Heart left ventricle (tissue), 16 donors: Measurements from ENCODE around the gene ITK. TPM values are rescaled to one million over a fixed set of nuclear protein-coding genes. Genes with fewer than 3 reads are reported as not detected.

ENCODE experiments used
- ATAC-seq, 4 donors: fragments of 200-7000 bp; cut with Tn5 transposase; one replicate each; pipeline ENCODE4 v1.9.1; 2020 to 2022; ENCODE audit warnings: moderate library complexity in 4 of 4, mild to moderate bottlenecking in 3 of 4, moderate number of reproducible peaks in 1 of 4
- DNase-seq, 5 donors: peaks; one replicate each; pipeline ENCODE4 v3.0.0-alpha.2; 2020
- H3K27ac ChIP-seq, 12 donors: fragments of 200-600 bp; sonication (generic) in 4 of 12; one replicate each; pipeline versions ENCODE4 v1.5.0 to v1.8.0; 2016 to 2022; ENCODE audit warnings: mild to moderate bottlenecking in 2 of 12
- H3K27me3 ChIP-seq, 9 donors: fragments of 200-600 bp; sonication (generic) in 2 of 9; one replicate each; pipeline versions ENCODE4 v1.5.1 to v1.8.0; 2016 to 2022; ENCODE audit warnings: mild to moderate bottlenecking in 3 of 9
- H3K36me3 ChIP-seq, 9 donors: fragments of 200-600 bp; sonication (generic) in 2 of 9; one replicate each; pipeline versions ENCODE4 v1.5.0 to v1.8.0; 2018 to 2022; ENCODE audit warnings: mild to moderate bottlenecking in 2 of 9
- H3K4me1 ChIP-seq, 12 donors: fragments of 200-600 bp; sonication (generic) in 4 of 12; one replicate each; pipeline versions ENCODE4 v1.5.0 to v1.8.0; 2016 to 2022; ENCODE audit warnings: mild to moderate bottlenecking in 3 of 12
- H3K4me3 ChIP-seq, 12 donors: fragments of 200-600 bp; sonication (generic) in 4 of 12; one replicate each; pipeline versions ENCODE4 v1.5.0 to v1.8.0; 2017 to 2022; ENCODE audit warnings: mild to moderate bottlenecking in 9 of 12, moderate library complexity in 4 of 12
- H3K9me3 ChIP-seq, 12 donors: fragments of 200-600 bp; sonication (generic) in 4 of 12; one replicate each; pipeline versions ENCODE4 v1.5.0 to v1.8.0; 2016 to 2022; ENCODE audit warnings: mild to moderate bottlenecking in 1 of 12
- CTCF ChIP-seq, 12 donors: fragments of 200-600 bp; sonication (generic) in 4 of 12; IDR thresholded peaks; one replicate each; pipeline versions ENCODE4 v1.5.0 to v1.8.0; 2018 to 2022; ENCODE audit warnings: antibody characterized with exemption in 12 of 12, mild to moderate bottlenecking in 5 of 12
- POLR2A ChIP-seq, 2 donors: fragments of 450-650 bp; IDR thresholded peaks; one replicate each; pipeline ENCODE4 v1.6.1; 2017; ENCODE audit warnings: antibody characterized with exemption in 2 of 2, mild to moderate bottlenecking in 2 of 2, moderate library complexity in 2 of 2
- WGBS, 4 donors: extraction: QIAGEN DNeasy Blood & Tissue Kit in 2 of 4; methylation state at CpG; one replicate each; pipeline versions ENCODE4 v1.1.5 to v1.1.7; 2013 to 2018; 5-methylcytosine and 5-hydroxymethylcytosine counted together
- intact Hi-C, 10 donors: fragments of 100-400 bp; cut with DNase I; formaldehyde crosslinking; loops; one replicate each; pipeline versions ENCODE4 v1.11.1 to v1.14.2; 2022
- polyA plus RNA-seq, 2 donors: library from polyadenylated mRNA; stranded (reverse); fragments of 200-250 nt; gene quantifications; one replicate each; pipeline ENCODE4 v1.2.3, GENCODE V29; 2013
- total RNA-seq, 9 donors: library from RNA; depleted of rRNA in 2 of 9; stranded (reverse); fragments of >200 nt in 2 of 9; fragmentation: NEBNext Ultra II Directional in 3 of 9; extraction: Animal tissue kit (Norgen Biotek cat#: 25700) in 3 of 9; gene quantifications; one replicate each; pipeline versions ENCODE4 v1.1.0 to v1.2.4, GENCODE V29; 2016 to 2023
- donor health status: ischemic (EF 13 %, LVEDD 7.1; RV severe dilation, severe dysfunction).
- donor health status: healthy with polysubstance abuse.
- donor health status: DM: no; HTN: yes; CAD: no.
- donor health status: DM: no; HTN: no; CAD: no.
- donor health status: ischemic (EF 25% LVEDD 6.9; RV normal size, moderate dysfunction).
- donor health status: ischemic (EF 25% LVEDD 5.7; RV mildly dilated, moderate dysfunction).
- donor health status: healthy.
- donor health status: DM: yes; HTN: yes; CAD: no.
- donor health status: ischemic (EF 35%, LVEDD 5.7; RV mildly dilated, moderate dysfunction).
- donor health status: nonischemic (EF 11% LVEDD 7.7; RV severe dilation, severe dysfunction).
- donor health status: DM: yes; HTN: yes; CAD: no.
- donor health status: PGD.
- donor health status: ischemic (EF 29% LVEDD 5.4; RV normal size, mild dysfunction).
- donor health status: nonischemic (EF 23%, LVEDD 6.1; RV moderate dilation, normal function).

Gene ITK
- total and polyA plus RNA-seq, 11 donors, result 0.09 to 7.3 (median 0.42) TPM

DNA sequence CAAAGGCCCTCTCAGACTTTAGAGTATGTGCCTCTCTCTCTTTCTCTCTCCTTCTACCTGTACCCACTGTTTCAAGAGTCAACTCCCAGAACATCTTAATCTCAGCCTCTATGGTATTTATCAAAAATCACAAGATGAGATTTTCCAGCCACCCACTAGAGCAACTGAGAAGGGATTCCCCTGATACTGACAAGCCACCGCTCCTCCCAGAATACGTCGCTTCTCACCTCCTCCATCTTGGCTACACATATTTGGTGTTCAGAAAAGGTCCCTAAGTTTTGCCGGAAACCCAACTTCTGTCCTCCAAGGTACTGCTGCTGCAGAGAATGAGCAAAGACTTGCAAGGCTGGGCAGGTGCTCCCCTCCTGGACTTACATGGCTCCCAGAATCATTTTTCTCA lies 20.6 kb upstream of the ITK start:
- TF ChIP-seq CTCF (IDR thresholded peaks at IDR 0.05) (no peak), POLR2A (IDR thresholded peaks at IDR 0.05) (no peak)

GRCh38 chr5:157161996-157162395 lies 18.6 kb upstream of the ITK start:
- ATAC-seq, result no peak
- WGBS, 4 donors, result 80 to 89% (median 84%) methylated on average over 5 to 6 of the region's 6 CpGs
- peaks cover 0 to 13% (median 0%) of the 10 kb centered on the region in 9 donors for H3K27me3 ChIP-seq
- intact Hi-C loops, result loop anchor here in 1 of 10 donors (5.0 kb wide), 1 partner anchor 150 kb away; no protein-coding TSS in a partner anchor
- no peaks in the 10 kb centered on the region for H3K9me3 ChIP-seq
- DNase-seq, result no peak
- no peak overlapping the region for H3K27ac ChIP-seq
- H3K4me1 ChIP-seq, result peaks cover 0 to 5% (median 0%) of the 10 kb centered on the region in 12 donors
- H3K4me3 ChIP-seq, result no peak overlapping the region
- no peaks in the 10 kb centered on the region for H3K36me3 ChIP-seq
- TF ChIP-seq CTCF (IDR thresholded peaks at IDR 0.05) (no peak), POLR2A (IDR thresholded peaks at IDR 0.05) (no peak)

More for the DNA sequence above, 20.6 kb upstream of the ITK start:
- ATAC-seq, result no peak
- peaks cover 0 to 13% (median 0%) of the 10 kb centered on the region in 9 donors for H3K27me3 ChIP-seq
- peaks cover 0 to 5% (median 0%) of the 10 kb centered on the region in 12 donors for H3K4me1 ChIP-seq
- no peaks in the 10 kb centered on the region for H3K9me3 ChIP-seq
- intact Hi-C loops, result loop anchor here in 1 of 10 donors (5.0 kb wide), 1 partner anchor 152 kb away; no protein-coding TSS in a partner anchor
- peak overlapping the region in 1 of 12 donors; percentile 42 for H3K27ac ChIP-seq
- no peak for DNase-seq
- 75 to 83% (median 78%) methylated on average over 4 of the region's 4 CpGs for WGBS, 4 donors
- no peak overlapping the region for H3K4me3 ChIP-seq
- H3K36me3 ChIP-seq, result no peaks in the 10 kb centered on the region

DNA sequence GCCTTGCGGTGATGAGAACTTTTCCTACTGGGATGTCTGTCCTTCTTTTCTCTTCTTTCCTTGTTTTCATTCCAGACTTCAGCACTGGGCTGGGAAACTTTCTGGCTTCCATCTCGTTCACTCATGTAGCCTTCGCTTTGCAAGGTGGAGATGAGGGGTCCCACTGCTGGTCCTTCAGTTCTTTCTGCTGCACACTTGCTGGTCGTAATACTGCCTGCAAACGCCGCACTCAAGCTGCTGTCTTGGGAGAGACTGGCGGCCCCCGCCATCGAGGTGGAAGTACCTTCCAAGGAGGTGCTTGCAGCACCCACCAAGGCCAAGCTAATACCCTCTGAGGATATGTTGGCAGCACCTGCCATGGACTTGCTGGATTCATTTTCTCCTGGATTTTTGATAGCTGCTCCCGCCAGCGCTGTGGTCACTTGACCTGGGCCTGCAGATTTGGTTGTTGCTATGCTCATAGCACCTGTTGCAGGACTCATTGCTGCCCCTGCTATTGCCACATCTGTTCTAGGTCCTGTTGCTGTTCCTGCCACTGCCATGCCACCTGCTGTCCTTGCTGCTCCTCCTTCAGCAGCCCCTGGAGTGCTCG lies 17.6 kb upstream of the ITK start:
- no peak for ATAC-seq

More for the DNA sequence above, 17.6 kb upstream of the ITK start:
- DNase-seq, result no peak
- TF ChIP-seq CTCF (IDR thresholded peaks at IDR 0.05) (no peak), POLR2A (IDR thresholded peaks at IDR 0.05) (no peak)
- intact Hi-C loops, result loop anchor here in 1 of 10 donors (5.0 kb wide), 1 partner anchor 149 kb away; no protein-coding TSS in a partner anchor
- H3K36me3 ChIP-seq, result no peaks in the 10 kb centered on the region
- no peak overlapping the region for H3K27ac ChIP-seq
- H3K27me3 ChIP-seq, result peaks cover 0 to 15% (median 4%) of the 10 kb centered on the region in 9 donors
- H3K4me1 ChIP-seq, result peaks cover 0 to 5% (median 0%) of the 10 kb centered on the region in 12 donors
- no peak overlapping the region for H3K4me3 ChIP-seq
- no peaks in the 10 kb centered on the region for H3K9me3 ChIP-seq
- WGBS, 4 donors, result 88 to 97% (median 91%) methylated on average over 11 to 12 of the region's 12 CpGs
